HepG2 (cell line): ENCODE data around the gene PDXDC1. TPM values are rescaled to one million over a fixed set of nuclear protein-coding genes. Genes with fewer than 3 reads are reported as not detected.

Experiments
- ETV6 ChIP-seq: sonication (generic); formaldehyde crosslinking; conservative IDR thresholded peaks from 2 replicates; pipeline ENCODE4 v1.4.0; 2020; ENCODE audit warnings: missing genetic modification reagents
- FOXK2 ChIP-seq: fragments of 450-650 bp; IDR thresholded peaks from 2 replicates; pipeline ENCODE4 v1.6.1; 2016
- GABPA ChIP-seq, 2 experiments: IDR thresholded peaks; 2 replicates each; pipeline ENCODE4 v1.6.1; 2011 to 2016; ENCODE audit warnings: low read depth in 2 of 2, low read length in 1 of 2, missing biosample characterization in 1 of 2, missing genetic modification characterization in 1 of 2
- HDAC1 ChIP-seq: sonication (generic); formaldehyde crosslinking; IDR thresholded peaks from 2 replicates; pipeline ENCODE4 v1.5.1; 2020; ENCODE audit warnings: mild to moderate bottlenecking, missing genetic modification reagents
- HHEX ChIP-seq: IDR thresholded peaks from 2 replicates; pipeline ENCODE4 v1.6.1; 2016; ENCODE audit warnings: control low read depth
- HMGA1 ChIP-seq: sonication (generic); formaldehyde crosslinking; conservative IDR thresholded peaks from 2 replicates; pipeline ENCODE4 v1.4.0; 2020; ENCODE audit warnings: missing genetic modification reagents
- HOMEZ ChIP-seq: IDR thresholded peaks from 2 replicates; pipeline ENCODE4 v1.6.1; 2016; ENCODE audit warnings: low read depth
- KAT2B ChIP-seq: fragments of 150-350 bp; IDR thresholded peaks from 2 replicates; pipeline ENCODE4 v1.6.1; 2014; ENCODE audit warnings: low read depth, low read length, borderline replicate concordance
- MIXL1 ChIP-seq: IDR thresholded peaks from 2 replicates; pipeline ENCODE4 v1.6.1; 2016
- MLX ChIP-seq: IDR thresholded peaks from 2 replicates; pipeline ENCODE4 v1.6.1; 2016
- ONECUT2 ChIP-seq: sonication (generic); formaldehyde crosslinking; IDR thresholded peaks from 2 replicates; pipeline ENCODE4 v1.4.0; 2020; ENCODE audit warnings: missing genetic modification reagents
- PCBP2 ChIP-seq: fragments of 200-400 bp; formaldehyde crosslinking; optimal IDR thresholded peaks from 2 replicates; pipeline ENCODE3; 2018; ENCODE audit warnings: low read length, low read depth; ENCODE audit not compliant: poor library complexity, severe bottlenecking
- PRDM15 ChIP-seq: sonication (generic); formaldehyde crosslinking; IDR thresholded peaks from 2 replicates; pipeline ENCODE4 v1.4.0; 2020; ENCODE audit warnings: missing genetic modification reagents
- RELA ChIP-seq: sonication (generic); formaldehyde crosslinking; IDR thresholded peaks from 2 replicates; pipeline ENCODE4 v1.4.0; 2020; ENCODE audit warnings: missing genetic modification reagents
- ZBTB7A ChIP-seq: sonication (generic); formaldehyde crosslinking; IDR thresholded peaks from 2 replicates; pipeline ENCODE4 v1.8.0; 2022; ENCODE audit warnings: mild to moderate bottlenecking, missing genetic modification reagents
- ZIK1 ChIP-seq: sonication (generic); formaldehyde crosslinking; IDR thresholded peaks from 2 replicates; pipeline ENCODE4 v1.5.0; 2020; ENCODE audit warnings: mild to moderate bottlenecking, low read depth, missing genetic modification reagents, borderline replicate concordance
- ZMYM2 ChIP-seq: sonication (generic); formaldehyde crosslinking; IDR thresholded peaks from 2 replicates; pipeline ENCODE4 v1.8.0; 2022; ENCODE audit warnings: mild to moderate bottlenecking, missing genetic modification reagents
- ZNF33B ChIP-seq: sonication (generic); formaldehyde crosslinking; IDR thresholded peaks from 2 replicates; pipeline ENCODE4 v1.5.1; 2020; ENCODE audit warnings: mild to moderate bottlenecking, missing genetic modification reagents
- ZNF414 ChIP-seq: sonication (generic); formaldehyde crosslinking; IDR thresholded peaks from 2 replicates; pipeline ENCODE4 v1.5.0; 2020; ENCODE audit warnings: missing genetic modification reagents
- ZNF567 ChIP-seq: sonication (generic); formaldehyde crosslinking; IDR thresholded peaks from 2 replicates; pipeline ENCODE4 v1.8.1; 2023; ENCODE audit warnings: mild to moderate bottlenecking, missing genetic modification reagents, borderline replicate concordance
- ZNF841 ChIP-seq: sonication (generic); formaldehyde crosslinking; IDR thresholded peaks from 2 replicates; pipeline ENCODE4 v1.8.1; 2023; ENCODE audit warnings: missing genetic modification reagents, borderline replicate concordance
- ZUFSP ChIP-seq: sonication (generic); formaldehyde crosslinking; IDR thresholded peaks from 2 replicates; pipeline ENCODE4 v1.9.0; 2021; ENCODE audit warnings: missing genetic modification reagents, mild to moderate bottlenecking, borderline replicate concordance
- polyA plus RNA-seq, 8 experiments: library from polyadenylated mRNA; depleted of rRNA in 3 of 8; stranded (reverse) in 7 of 8; unstranded in 1 of 8; fragments of >200 nt; fragmentation: Illumina TruSeq in 4 of 8; extraction: Trizol in 4 of 8; gene quantifications; 2 replicates each; pipeline versions ENCODE4 v1.2.1 to v1.2.3, GENCODE V29; 2011 to 2016; ENCODE audit warnings: low read depth in 4 of 8, missing spikeins in 1 of 8, mixed read lengths in 1 of 8; ENCODE audit not compliant: insufficient read depth in 1 of 8
- total RNA-seq, 5 experiments: library from RNA; depleted of rRNA; stranded (reverse); fragments of >200 nt; fragmentation: Illumina TruSeq; extraction: Trizol; gene quantifications; 2 replicates each; pipeline ENCODE4 v1.2.3, GENCODE V29; 2016; ENCODE audit warnings: low read depth in 1 of 5

The PDXDC1 gene
- total and polyA plus RNA-seq, 2 of the 13 experiments (the other 11 are each of a cell fraction or from before 2014, with no cell fraction given) = 133 to 169 TPM

- TF ChIP-seq HHEX (CRISPR knock-in tag) (no peak), KAT2B (no peak), HDAC1 (peak; percentile 41), HMGA1 (no peak), PRDM15 (no peak; the same call in 1 of the 2 replicates), ZNF414 (CRISPR knock-in tag) (peak; percentile 55; the same call in 1 of the 2 replicates), RELA (CRISPR knock-in tag) (no peak), GABPA (IDR thresholded peaks at IDR 0.05; ENCODE audit: low read depth, low read length) (no peak), GABPA (CRISPR knock-in tag; IDR thresholded peaks at IDR 0.05; ENCODE audit: low read depth) (no peak), MLX (no peak), MIXL1 (CRISPR knock-in tag) (no peak), PCBP2 (no peak), FOXK2 (no peak), HOMEZ (CRISPR knock-in tag) (no peak), ZNF567 (peak; percentile 93), ETV6 (no peak; the same call in 1 of the 2 replicates), ONECUT2 (CRISPR knock-in tag) (0 out of 2 replicates have a peak, but pooled peaks have one; percentile 20), ZUFSP (CRISPR knock-in tag) (no peak), ZNF841 (CRISPR knock-in tag) (no peak; the same call in 1 of the 2 replicates), ZNF33B (no peak), ZBTB7A (CRISPR knock-in tag) (peak; percentile 12; the same call in 1 of the 2 replicates), ZIK1 (CRISPR knock-in tag) (0 out of 2 replicates have a peak, but pooled peaks have one; percentile 20), ZMYM2 (CRISPR knock-in tag) (0 out of 2 replicates have a peak, but pooled peaks have one; percentile 12)
Observed at GRCh38 chr16:15055141-15056053, 80.6 kb downstream of the PDXDC1 start (continued).
